Measurements from ENCODE around the gene SERTAD4.
A peak's percentile ranks its signal among the peaks of the same experiment; 100 is the strongest.
"Not testable (repeated sequence)": the region's sequence is repeated elsewhere in the genome, so short reads cannot be mapped to it uniquely, and the experiment has no call there.

SERTAD4 gene

GRCh38 chr1:210262167-210262896 is 29.7 kb downstream of the SERTAD4 start:
- no peak for DNase-seq

- no peak for DNase-seq
Observed at GRCh38 chr1:210262897-210263272, 30.3 kb downstream of the SERTAD4 start.

- DNase-seq: no peak
Observed at GRCh38 chr1:210263963-210264362, 31.4 kb downstream of the SERTAD4 start.

- DNase-seq: no peak
Observed at GRCh38 chr1:210264496-210265380, 32.1 kb downstream of the SERTAD4 start.

GRCh38 chr1:210265392-210265955 is 32.9 kb downstream of the SERTAD4 start:
- DNase-seq: not testable (repeated sequence)

GRCh38 chr1:210269981-210270380 is 37.4 kb downstream of the SERTAD4 start:
- no peak for DNase-seq

- no peak for DNase-seq
Observed at GRCh38 chr1:210272666-210273065, 40.1 kb downstream of the SERTAD4 start.

- DNase-seq: no peak
Observed at GRCh38 chr1:210280221-210280620, 47.6 kb downstream of the SERTAD4 start.

GRCh38 chr1:210288116-210288515 is 55.5 kb downstream of the SERTAD4 start:
- no peak for DNase-seq

GRCh38 chr1:210289248-210289647 is 56.7 kb downstream of the SERTAD4 start:
- no peak for DNase-seq

- no peak for DNase-seq
Observed at GRCh38 chr1:210291081-210291764, 58.6 kb downstream of the SERTAD4 start.

GRCh38 chr1:210291786-210292230 is 59.2 kb downstream of the SERTAD4 start:
- DNase-seq: no peak

- DNase-seq: peak; percentile 69
Observed at GRCh38 chr1:210292231-210292871, 59.8 kb downstream of the SERTAD4 start.

- DNase-seq: no peak
Observed at GRCh38 chr1:210293171-210293607, 60.6 kb downstream of the SERTAD4 start.

- no peak for DNase-seq
Observed at GRCh38 chr1:210294999-210295745, 62.6 kb downstream of the SERTAD4 start.

All from stimulated activated CD4-positive, alpha-beta T cell treated with anti-CD3 and anti-CD28 coated beads, Interleukin-15, amount 100 ng/mL, for 24 hours (primary cell).